ES-I3 (cell line): ENCODE results near the gene SEC24C.
"Not testable (repeated sequence)": the region's sequence is repeated elsewhere in the genome, so short reads cannot be mapped to it uniquely, and the experiment has no call there.

ENCODE experiments used
- H3K36me3 ChIP-seq: 2 replicates; pipeline ENCODE4 v1.6.1; 2013; ENCODE audit warnings: mild to moderate bottlenecking, low read length, control low read depth, moderate library complexity; ENCODE audit not compliant: insufficient read depth
- H3K4me1 ChIP-seq: 2 replicates; pipeline ENCODE4 v1.6.1; 2013; ENCODE audit warnings: mild to moderate bottlenecking, control low read depth, low read length; ENCODE audit not compliant: insufficient read depth
- H3K9ac ChIP-seq: 2 replicates; pipeline ENCODE4 v1.6.1; 2013; ENCODE audit warnings: low read depth, mild to moderate bottlenecking, low read length, moderate library complexity
- H3K9me3 ChIP-seq: 2 replicates; pipeline ENCODE4 v1.6.1; 2013; ENCODE audit warnings: mild to moderate bottlenecking, low read length, moderate library complexity; ENCODE audit not compliant: control insufficient read depth, insufficient read depth

Gene SEC24C

DNA sequence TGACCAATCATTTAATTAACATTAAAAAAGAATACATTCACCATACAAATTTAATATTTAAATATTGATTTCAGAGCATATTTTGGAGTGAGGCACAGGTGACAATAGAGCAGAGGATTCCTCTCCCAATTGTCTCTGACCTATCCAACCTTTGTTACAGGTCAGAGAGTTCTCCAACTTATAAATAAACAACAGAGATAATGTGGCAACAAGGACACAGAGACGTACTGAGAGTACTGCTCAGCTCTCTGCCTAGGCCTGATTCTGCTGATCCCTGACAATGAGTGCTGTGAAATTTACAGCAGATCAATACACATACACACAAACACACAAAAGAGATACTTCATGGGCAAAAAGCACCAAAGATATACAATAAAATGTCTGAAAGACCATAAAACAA is 27.9 kb upstream of the SEC24C start:
- Histone ChIP-seq H3K4me1 (no peaks in the 10 kb centered on the region), H3K36me3 (peaks cover 4% of the 10 kb centered on the region; the same call in 1 of the 2 replicates), H3K9me3 (no peaks in the 10 kb centered on the region), H3K9ac (no peak overlapping the region)

DNA sequence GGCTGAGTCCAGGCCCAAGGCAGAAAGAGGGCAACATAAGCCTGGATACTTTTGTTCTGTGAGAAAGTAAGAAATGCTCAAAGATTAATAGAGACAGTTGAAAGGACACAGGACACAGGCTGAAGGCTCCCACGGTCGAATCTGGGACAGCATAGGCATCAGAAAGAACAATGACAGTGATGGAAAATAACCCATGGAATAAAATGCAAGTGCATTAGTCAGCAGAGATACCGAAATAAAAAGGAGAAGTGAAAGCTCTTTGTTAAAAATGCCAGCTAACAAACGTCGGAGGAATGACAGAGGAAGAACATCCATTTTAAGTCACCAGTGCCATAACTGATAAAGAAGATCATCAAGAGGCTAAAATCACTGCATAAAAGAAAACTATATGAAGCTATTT is 26.6 kb upstream of the SEC24C start:
- no peaks in the 10 kb centered on the region for H3K4me1 ChIP-seq
- H3K9me3 ChIP-seq = no peaks in the 10 kb centered on the region
- no peak overlapping the region for H3K9ac ChIP-seq
- peaks cover 4% of the 10 kb centered on the region; the same call in 1 of the 2 replicates for H3K36me3 ChIP-seq

DNA sequence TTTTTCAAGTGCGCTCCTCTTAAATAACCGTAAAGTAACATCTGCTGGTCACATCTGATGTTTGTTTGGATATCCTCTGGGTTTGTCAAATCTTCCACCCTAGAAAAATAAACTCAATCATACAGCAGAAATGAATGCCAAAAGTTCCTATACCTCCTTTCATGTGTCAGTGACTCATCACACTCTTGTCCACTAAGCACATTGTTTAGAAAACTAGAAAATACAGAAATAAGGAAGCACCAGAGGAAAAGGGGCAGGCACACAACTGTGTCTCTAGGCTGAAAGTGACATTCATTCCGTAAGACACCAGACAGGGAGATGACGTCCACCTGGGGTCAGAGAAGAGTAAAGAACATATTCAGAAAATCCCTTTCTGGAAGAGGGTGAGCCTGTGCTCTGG is 23.6 kb upstream of the SEC24C start:
- H3K36me3 ChIP-seq, H3K9me3 ChIP-seq, H3K4me1 ChIP-seq, H3K9ac ChIP-seq: not testable (repeated sequence)

DNA sequence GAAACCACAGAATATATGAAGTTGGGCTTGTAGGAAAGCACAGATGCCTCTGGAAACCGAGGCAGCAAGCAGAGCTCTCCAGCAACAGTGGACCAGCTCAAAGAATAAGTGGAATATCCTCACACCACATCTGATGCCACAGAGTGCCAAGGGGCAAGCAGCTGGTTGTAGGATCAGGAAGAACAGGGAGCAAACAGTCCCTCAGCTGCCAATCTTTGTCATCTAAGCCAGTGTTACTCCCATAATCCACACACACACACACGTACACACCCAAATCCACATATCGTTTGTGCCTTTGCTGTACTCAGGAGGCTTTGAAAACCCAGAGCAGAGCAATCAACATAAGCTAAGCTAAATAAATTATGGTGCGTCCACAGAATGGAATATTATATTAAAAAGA is 20.7 kb upstream of the SEC24C start:
- Histone ChIP-seq H3K36me3 (peaks cover 4% of the 10 kb centered on the region), H3K4me1 (no peaks in the 10 kb centered on the region), H3K9me3 (no peaks in the 10 kb centered on the region)

DNA sequence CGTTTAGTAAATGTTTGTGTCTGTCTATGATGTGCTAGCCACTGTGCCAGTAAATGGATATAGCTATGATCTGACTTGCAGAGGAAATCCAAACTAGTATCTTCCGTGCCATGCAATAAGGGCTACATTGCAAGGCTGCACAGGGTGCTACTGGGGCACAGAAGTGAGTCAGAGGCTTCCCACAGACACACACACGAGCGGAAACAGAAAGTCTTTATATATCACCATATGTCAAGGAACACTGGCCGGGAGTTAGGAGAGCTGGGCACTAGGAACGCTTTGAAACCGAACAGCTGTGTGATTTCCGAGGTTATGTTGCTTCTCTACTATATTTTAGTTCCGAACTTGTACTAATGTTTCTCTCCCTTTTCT is 14.4 kb upstream of the SEC24C start:
- H3K9me3 ChIP-seq, H3K4me1 ChIP-seq, H3K36me3 ChIP-seq: not testable (repeated sequence)
- peak overlapping the region; percentile 96 for H3K9ac ChIP-seq

More for the DNA sequence above, 20.7 kb upstream of the SEC24C start:
- H3K9ac ChIP-seq = no peak overlapping the region

DNA sequence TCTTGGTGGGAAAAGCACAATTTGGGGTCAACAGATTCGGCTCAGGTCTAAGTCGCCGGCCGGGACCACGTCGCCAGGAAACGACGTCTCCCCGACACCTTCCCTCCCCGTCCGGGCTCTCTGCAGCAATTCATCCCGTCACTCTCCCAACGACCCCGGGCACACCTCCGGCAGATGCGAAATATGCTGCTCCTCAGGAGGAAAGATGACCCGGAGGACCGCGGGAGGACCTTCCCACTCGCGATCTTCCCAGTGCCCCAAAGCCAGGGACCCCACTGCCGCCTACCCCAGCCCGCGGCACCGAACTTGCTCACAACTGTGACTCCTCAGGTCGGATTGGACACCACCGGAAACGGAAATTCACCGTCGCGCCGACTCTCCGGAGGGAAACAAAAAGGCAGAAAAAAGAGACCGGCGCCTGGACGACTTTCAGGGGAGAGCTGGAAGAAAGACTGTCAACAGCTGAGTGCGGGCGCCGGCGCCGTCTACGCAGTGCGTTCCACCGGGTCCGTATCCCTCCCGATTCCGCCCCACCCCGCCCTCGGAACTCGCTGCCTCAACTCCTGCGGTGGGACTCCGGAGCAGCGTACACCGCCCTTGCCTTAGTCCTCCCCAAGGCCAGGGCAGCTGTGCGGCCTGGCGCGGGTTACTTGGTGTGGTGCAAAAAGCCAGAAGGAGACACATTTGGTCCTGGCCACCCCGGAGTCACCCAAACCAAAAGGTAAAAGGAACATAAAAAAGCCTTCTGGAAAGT is 13.8 kb upstream of the SEC24C start:
- Histone ChIP-seq H3K4me1 (no peaks in the 10 kb centered on the region), H3K9ac (peak overlapping the region; percentile 96), H3K36me3 (peaks cover 4% of the 10 kb centered on the region), H3K9me3 (no peaks in the 10 kb centered on the region)

DNA sequence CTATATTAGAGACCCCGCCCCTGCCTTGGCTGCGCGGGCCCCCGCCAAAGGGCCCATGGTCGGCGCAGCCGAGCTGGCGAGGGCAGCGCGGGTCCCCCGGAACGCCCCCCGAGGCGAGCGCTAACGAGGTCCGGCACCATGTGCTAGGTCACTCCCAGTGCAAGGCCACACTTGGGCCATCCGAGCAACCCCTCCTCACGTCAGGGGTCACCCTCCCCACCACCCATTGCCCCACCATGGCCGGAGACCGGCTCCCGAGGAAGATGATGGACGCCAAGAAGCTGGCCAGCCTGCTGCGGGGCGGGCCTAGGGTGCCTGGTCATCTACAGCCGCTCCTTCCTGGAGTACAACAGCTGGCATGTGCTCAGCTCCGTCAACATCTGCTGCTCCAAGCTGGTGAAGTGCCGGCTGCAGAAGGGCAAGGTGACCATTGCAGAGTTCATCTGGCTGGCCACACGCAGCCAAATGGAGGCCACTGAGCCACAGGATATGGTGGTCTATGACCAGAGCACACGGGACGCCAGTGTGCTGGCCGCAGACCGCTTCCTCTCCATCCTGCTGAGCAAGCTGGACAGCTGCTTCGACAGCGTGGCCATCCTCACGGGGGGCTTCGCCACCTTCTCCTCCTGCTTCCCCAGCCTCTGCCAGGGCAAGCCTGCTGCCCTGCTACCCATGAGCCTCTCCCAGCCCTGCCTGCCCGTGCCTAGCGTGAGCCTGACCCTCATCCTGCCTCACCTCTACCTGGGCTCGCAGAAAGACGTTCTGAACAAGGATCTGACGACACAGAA is 12.4 kb upstream of the SEC24C start:
- no peaks in the 10 kb centered on the region for H3K4me1 ChIP-seq
- H3K9me3 ChIP-seq = no peaks in the 10 kb centered on the region
- H3K9ac ChIP-seq = no peak overlapping the region
- H3K36me3 ChIP-seq = peaks cover 4% of the 10 kb centered on the region

DNA sequence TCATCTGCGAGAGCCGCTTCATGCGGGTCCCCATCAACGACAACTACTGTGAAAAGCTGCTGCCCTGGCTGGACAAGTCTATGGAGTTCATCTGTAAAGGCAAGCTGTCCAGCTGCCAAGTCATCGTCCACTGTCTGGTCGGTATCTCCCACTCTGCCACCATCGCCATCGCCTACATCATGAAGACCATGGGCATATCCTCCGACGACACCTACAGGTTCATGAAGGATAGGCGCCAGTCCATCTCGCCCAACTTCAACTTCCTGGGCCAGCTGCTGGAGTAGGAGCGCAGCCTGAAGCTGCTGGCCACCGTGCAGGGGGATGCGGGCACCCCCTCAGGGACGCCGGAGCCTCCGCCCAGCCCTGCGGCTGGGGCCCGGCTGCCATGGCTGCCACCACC is 11.7 kb upstream of the SEC24C start:
- Histone ChIP-seq H3K9me3 (no peaks in the 10 kb centered on the region), H3K4me1 (no peaks in the 10 kb centered on the region), H3K9ac (no peak overlapping the region), H3K36me3 (no peaks in the 10 kb centered on the region)

DNA sequence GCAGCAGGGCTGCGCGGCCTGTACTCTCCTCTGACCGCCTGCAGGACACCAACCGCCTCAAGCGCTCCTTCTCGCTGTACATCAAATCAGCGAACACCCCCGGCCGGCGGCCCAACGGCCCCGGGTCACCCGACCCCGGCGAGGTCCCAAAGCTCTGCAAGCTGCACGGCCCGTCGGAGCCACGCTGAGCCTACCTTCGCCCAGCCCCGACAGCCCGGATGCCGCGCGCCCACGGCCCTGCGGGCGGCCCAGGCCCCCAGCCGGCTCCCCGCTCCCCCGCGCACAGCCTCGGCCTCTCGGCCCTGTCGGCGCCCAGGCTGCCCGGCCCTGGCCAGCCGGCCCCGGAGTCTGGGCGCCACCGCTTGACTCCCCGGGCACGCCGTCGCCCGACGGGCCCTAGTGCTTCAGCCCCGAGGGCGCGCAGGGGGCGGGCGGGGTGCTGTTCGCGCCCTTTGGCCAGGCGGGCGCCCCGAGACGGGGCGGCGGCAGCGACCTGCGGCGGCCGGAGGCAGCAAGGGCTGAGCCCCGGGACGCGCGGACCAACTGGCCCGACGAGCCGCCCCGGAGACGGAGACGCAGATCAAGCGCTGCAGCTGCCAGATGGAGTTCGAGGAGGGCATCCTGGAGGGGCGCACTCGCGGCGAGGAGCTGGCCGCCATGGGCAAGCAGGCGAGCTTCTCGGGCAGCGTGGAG is 11.1 kb upstream of the SEC24C start:
- Histone ChIP-seq H3K9me3 (no peaks in the 10 kb centered on the region), H3K4me1 (no peaks in the 10 kb centered on the region), H3K9ac (peak overlapping the region; percentile 6; the same call in 1 of the 2 replicates), H3K36me3 (no peaks in the 10 kb centered on the region)

DNA sequence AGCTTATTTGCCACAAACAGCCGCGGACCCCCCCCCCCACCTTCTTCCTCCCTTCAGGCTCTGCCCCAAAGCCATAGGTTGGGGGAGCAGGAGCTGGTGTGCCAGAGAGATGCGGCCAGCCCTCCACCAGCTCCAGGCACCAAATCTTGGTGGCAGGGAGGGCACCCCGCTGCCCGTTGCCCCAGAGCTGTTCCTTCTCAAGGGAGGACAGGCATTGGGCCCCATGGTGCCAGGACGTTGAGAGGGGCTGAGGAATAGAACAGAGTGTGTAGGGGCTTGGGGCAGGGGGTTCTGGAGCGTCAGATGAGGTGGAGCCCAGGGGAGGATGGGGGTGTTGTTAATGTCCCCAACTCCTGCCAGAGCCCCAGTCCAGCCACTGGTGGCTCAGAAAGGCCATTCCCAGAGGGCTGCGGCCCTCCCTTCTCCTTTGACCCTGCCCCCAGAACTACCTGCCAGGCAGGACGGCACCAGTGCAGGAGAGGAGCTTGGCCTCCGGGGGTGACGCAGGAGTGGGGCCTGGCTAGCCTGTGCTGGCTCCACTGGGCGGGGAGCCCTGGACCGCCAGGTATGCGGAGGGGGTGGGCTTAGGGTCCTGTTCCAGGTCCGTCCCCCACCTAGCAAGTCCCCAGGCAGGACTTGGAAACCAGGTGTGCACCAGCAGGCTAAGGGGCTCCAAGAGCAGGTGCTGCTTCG is 10.0 kb upstream of the SEC24C start:
- Histone ChIP-seq H3K36me3 (no peaks in the 10 kb centered on the region), H3K9me3 (no peaks in the 10 kb centered on the region), H3K4me1 (no peaks in the 10 kb centered on the region), H3K9ac (no peak overlapping the region)

DNA sequence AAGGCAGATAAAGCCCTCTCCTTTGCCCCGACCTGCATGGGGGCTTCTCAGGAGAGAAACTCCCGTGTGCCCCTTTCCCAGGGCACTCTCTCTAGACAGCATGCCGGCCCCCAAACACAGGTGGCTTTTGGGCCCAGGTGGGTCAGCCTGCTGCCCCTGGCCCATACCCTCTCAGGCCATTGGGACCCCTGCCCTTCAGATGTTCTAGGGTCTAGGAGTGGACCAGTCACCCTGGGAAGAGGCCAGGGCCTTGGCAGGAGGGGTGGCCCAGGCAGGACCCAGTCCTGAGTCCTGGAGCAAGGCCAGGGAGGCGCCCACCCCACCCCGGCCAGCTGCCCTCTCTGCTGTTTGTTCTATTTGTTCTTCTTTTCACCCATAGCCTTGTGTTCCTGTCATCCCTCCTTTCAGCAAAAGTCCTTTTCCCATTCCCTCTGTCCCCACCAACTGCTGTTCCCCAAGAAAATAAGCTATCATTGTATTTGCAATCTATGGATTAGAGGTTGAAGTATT is 9.3 kb upstream of the SEC24C start:
- Histone ChIP-seq H3K9me3 (no peaks in the 10 kb centered on the region), H3K4me1 (no peaks in the 10 kb centered on the region), H3K36me3 (no peaks in the 10 kb centered on the region), H3K9ac (no peak overlapping the region)

DNA sequence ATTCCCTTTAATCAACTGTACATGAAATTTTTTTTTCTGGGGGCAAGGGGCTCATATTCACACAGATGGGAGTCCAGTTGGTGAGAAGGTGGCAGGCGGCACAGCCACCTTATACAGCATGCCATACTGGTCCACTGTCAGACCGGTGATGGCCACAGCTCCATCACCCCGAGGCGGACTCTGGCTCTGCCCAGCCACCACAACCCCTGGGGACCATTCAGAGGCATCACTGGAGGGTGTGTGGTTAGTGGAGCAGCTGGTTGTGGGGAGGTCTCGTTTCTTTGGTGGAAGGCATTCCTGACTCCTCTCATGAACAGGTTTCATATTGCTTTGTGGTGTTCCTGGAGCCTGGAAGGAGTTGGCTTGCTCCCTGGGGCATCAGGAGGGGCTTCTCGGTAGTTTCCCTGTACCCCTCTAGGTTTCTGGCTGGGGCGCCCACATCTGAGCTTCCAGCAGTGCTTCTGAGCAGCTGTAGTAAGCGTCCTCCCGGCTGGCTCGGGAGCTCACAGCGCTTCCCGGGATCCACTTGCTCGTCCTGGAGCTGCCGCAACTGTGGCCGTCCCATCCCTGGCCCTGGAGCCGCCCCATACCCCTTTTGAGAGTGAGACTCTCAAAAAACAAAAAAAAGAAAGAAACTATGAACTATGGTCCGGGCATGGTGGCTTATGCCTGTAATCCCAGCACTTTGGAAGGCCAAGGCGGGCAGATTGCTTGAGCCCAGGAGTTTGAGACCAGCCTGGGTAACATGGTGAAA is 3.5 kb upstream of the SEC24C start:
- H3K4me1 ChIP-seq = peaks cover 18% of the 10 kb centered on the region
- not testable (repeated sequence) for H3K9me3 ChIP-seq, H3K9ac ChIP-seq, H3K36me3 ChIP-seq

DNA sequence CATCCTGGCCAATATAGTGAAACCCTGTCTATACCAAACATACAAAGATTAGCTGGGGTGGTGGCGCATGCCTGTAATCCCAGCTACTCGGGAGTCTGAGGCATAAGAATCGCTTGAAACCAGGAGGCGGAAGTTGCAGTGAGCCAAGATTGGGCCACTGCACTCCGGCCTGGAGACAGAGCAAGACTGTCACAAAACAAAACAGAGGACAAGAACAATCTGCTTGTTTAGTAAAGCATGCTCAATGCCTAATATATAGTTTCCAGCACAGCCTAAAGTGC is 1.8 kb upstream of the SEC24C start:
- H3K4me1 ChIP-seq = peaks cover 18% of the 10 kb centered on the region
- peaks cover 6% of the 10 kb centered on the region; the same call in 1 of the 2 replicates for H3K36me3 ChIP-seq
- H3K9ac ChIP-seq = no peak overlapping the region
- H3K9me3 ChIP-seq = no peaks in the 10 kb centered on the region
